Stimulated activated CD4-positive, alpha-beta T cell treated with anti-CD3 and anti-CD28 coated beads, Interleukin-12 subunit alpha, Interleukin-12 subunit beta, amount 100 ng/mL, for 48 hours (primary cell): ENCODE data around the gene HMGN3.

Experiments used
- DNase-seq, 3 donors: peaks; one replicate each; pipeline ENCODE4 v3.0.0-alpha.2; 2020; ENCODE audit warnings: low read depth in 2 of 3, low spot score in 1 of 3

Gene HMGN3

DNA sequence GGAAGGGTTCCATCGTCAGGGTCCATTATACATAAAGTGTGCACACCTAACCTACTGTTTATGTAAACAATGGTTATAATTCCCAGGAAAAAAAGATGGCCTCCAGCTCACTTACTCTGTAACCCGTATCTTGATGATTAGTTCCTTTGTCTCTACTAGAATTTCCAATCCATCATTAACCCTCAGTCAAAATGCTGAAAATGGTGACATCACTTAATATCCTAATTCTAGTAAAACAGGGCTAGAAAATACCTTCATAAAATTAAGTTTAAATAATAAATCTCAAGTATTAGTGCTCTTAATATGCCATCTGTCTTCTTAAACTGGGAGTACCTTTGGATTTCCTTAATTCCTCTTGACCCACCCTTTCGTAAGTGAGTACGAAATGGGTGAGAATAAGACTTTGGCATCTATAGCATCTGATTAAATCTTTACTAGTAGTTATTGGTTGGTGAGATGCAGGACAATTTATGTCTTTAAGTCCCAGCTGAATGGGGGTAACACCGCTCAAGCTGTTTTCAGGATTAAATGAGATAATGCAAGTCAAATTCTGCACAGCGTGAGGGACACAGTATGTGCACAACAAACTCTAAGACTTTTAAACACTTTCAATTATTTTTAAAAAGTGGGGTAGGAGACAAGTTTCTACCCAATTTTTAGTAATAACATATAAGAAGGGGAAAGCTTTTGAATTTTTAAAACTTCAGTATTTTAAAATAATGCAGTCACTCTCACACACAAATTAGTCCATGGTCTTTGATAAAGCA is 1.6 kb downstream of the HMGN3 start:
- DNase-seq: no peak

DNA sequence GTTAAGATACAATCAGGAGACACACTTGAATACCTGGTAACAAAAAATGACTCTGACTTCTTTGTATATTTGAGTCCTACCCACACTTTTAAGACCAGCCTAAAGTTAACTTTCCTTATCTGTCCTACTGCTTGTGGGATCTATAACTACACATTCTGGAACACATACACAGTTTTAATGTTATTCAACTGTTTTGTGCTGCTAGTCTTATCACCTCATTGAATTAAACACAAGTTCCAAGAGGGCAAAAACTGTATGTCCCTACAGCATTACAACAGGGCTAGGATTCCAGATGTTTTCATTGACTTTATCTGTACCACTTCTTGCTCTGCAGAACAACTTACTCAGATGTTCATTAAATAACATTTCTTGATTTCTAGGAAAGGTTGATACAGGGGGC is 2.8 kb downstream of the HMGN3 start:
- DNase-seq: no peak

- DNase-seq: no peak
Observed at GRCh38 chr6:79231101-79231500, 3.4 kb downstream of the HMGN3 start.

DNA sequence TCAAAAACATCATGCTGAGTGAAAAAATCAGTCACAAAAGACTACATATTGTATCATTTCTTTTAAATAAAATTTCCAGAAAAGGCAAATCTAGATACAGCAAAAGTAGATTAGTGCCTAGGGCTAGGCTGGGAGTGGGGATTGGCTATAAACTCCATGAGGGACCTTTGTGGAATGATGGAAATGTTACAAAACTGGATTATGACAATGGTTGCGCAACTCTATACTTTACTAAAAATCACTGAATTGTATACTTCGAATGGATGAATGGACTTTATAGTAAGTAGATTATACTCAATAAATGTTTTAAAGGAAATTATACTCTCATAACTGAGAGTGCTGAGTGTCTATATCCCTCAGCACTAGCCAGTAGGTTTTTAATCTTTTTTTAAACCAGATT is 4.3 kb downstream of the HMGN3 start:
- DNase-seq: no peak

- DNase-seq: no peak
Observed at GRCh38 chr6:79227445-79227844, 7.0 kb downstream of the HMGN3 start.

DNA sequence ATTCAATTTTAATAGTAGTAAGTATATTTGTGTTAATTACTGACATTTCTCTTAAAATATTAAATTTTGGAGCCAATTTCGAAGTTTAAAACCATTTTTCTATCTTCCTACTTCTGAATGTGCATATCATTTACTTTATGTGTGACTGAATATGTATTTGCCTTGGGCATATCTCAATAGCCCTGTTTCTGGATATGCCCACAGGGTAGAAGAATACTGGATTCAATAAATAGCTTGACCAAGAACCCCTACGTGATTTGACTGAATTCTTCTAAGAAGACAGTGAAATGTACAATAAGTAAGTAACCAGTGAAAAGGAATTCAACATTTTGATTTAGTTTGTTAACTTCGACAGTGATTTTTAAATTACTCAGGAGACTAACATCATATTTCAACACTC is 7.8 kb downstream of the HMGN3 start:
- no peak for DNase-seq

- DNase-seq: no peak
Observed at GRCh38 chr6:79225717-79226599, 8.5 kb downstream of the HMGN3 start.

- no peak for DNase-seq
Observed at GRCh38 chr6:79223611-79224404, 10.7 kb downstream of the HMGN3 start.

DNA sequence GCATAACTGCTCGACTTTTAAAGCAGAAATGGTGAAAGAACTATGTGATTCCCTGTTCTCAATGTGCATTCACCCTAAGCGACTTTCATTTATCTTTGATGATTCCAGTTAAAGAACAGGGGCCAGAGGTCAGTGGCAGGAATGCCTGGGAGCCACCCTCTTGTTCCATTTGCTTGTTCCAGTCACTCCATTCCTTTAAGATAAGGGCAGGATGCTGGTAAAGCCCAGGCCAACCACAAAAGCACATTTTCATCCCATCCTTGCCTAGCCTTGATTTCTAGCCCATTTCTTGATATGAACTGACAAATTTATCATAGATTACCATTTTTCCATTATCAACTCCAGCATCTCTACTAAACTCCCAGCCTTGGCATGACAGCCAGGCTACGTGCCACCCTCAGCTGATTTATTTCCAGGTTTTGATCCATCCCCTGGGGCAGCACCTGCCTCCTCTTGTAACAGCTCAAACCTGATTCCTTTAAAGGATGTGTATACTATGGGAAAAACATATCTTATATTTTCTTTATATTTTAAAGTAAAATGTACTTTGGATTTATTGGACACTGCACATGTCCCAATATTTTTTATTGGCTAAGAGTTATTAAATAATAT is 19.2 kb downstream of the HMGN3 start:
- DNase-seq: no peak

- no peak for DNase-seq
Observed at GRCh38 chr6:79212859-79213258, 21.6 kb downstream of the HMGN3 start.

DNA sequence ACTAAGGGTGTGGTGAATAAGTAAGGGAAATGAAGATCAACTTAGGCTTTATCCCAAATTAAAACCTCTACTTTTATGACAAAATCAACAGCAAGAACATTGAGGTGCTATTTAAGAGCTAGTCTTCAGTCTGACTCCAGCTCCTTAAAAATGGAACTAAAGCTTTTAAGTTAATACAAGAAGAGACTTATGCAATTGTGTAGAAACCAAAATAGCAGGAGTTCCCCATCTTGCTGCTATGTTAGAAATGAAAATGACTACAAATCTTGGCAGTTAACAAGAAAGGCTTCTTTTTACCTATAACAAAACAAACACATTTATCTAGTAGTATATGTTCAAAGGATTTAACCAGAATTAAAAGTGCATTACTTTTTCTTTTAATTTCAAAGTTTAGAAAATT is 25.7 kb downstream of the HMGN3 start:
- no peak for DNase-seq

GRCh38 chr6:79203753-79204253 is 30.7 kb downstream of the HMGN3 start:
- DNase-seq: no peak

GRCh38 chr6:79202556-79202955 is 31.9 kb downstream of the HMGN3 start:
- DNase-seq: no peak

DNA sequence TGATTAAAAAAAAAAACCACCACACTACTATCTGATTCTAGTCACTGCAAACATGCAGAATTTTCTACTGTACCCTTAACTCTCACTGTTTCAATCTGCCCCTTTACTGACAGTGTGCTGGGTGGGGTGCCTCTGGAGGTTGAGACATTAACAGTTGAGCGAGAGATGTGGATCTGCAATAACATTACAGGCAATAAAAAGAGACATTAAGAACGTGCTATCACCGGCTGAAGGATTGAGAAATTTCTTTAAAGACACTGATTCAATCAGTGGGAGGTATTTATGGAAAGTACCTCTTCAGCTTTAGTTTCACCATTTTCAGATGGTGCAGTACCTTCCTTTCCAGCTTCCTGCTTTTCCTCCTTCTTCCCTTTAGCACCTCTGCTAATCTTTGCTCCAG is 32.5 kb downstream of the HMGN3 start:
- no peak for DNase-seq

DNA sequence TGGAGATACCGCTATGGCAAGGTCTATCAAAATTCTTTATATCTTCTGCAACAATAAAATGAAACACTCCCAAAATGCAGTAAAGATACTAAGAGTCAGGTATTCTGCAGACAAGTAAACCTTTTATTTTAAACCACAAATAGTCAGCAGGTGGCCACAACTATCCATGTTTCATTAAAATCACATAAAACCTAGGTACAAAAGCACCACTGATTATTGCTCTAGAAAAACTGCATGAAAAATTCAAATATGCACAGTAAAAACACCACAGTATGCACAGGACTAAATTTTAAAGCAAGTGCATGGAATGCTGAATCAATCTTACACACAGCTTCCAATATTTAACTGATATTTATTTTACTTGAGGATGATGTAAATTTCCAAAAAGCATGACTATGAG is 33.3 kb downstream of the HMGN3 start:
- no peak for DNase-seq

- no peak for DNase-seq
Observed at GRCh38 chr6:79196912-79197311, 37.6 kb downstream of the HMGN3 start.

DNA sequence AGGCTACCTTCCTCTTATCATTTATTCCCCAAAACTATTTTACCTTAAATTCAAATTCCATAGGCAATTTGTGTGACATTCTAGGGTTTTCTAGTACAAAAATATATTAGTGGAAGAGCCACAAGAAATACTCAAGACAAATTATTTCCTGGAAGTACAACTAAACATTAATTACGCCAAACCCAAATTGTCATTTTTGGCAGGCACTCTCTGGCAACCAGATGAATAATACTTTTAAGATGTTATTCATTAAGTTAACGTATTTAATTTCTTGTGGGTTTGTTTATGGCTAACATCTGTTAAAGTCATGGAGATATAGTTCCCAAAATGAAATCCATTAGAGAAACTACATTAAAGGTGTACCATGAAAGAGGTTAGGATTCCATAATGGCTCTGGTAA is 40.5 kb downstream of the HMGN3 start:
- no peak for DNase-seq

GRCh38 chr6:79189760-79190350 is 44.6 kb downstream of the HMGN3 start:
- DNase-seq: no peak

DNA sequence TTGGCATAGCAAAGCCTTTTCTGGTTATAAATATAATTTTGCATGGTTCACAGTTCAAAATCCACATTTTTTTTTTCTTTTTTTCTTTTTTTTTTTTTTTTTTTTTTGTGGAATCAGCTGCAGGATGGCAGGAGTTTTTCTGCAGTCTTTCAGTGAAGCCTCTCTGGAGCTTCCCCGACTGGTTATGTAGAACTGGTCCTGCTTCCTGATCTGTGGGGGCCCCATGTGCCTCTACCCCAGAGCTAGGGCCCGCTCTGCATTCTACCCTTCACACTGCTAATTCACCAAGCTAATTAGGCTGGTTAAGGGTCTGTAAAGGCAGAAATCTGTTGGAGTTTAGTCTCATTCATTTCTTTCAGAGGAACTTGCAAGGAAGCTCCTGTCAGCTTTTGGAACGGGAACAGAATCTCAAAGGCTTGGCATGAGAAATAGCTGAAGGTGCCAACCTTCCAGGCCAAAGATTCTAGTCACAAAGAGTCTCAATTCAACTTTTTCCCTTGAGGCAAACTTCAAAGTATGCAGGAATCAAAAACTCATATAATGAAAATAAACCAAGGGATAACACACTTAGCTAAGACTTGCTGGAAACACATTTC is 45.5 kb downstream of the HMGN3 start:
- DNase-seq: no peak

DNA sequence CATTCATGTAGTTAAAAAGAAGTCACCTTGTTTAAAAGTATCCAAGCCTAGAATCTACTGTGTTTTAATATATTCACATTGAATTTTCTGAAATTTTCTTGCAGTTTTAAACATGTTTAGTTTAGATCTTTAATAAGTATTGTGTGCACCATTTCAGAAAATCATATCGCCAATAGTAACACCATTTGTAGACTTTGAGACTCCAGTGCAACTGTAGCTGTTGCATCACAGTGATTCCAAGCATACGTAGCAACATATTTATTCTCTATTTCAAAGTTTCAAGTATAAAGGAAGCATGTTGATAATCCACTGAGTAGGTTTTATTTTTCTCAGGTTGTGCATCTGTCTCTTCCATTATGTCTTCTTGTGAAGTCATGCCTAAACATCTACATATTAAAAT is 46.4 kb downstream of the HMGN3 start:
- no peak for DNase-seq
